PC-9 (cell line): ENCODE measurements around the gene ABCA2.
"Not testable (repeated sequence)": the region's sequence is repeated elsewhere in the genome, so short reads cannot be mapped to it uniquely, and the experiment has no call there.

Experiments used
- EZH2 ChIP-seq: fragments of 200-600 bp; sonication (generic); IDR thresholded peaks from 2 replicates; pipeline ENCODE4 v1.8.0; 2017; ENCODE audit warnings: antibody characterized with exemption, low read depth
- TF ChIP-seq, protein P1 (sequence below): fragments of 200-600 bp; sonication (generic); conservative IDR thresholded peaks from 2 replicates; pipeline ENCODE4 v1.6.1; 2017; ENCODE audit warnings: mixed run types, antibody characterized with exemption, mild to moderate bottlenecking, moderate library complexity

DNA sequence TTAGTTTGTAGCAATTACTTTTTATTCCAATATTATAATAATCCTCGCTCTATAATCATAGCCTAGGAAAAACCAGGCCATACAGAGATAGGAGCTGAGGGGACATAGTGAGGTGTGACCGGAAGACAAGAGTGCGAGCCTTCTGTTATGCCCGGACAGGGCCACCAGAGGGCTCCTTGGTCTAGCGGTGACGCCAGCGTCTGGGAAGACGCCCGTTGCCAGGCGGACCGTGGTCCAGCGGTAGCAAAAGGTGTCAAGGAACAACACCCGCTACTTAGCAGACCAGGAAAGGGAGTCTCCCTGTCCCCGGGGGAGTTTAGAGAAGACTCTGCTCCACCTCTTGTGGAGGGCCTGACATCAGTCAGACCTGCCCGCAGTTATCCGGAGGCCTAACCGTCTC lies 23.8 kb downstream of the ABCA2 start:
- TF ChIP-seq, protein P1, sequence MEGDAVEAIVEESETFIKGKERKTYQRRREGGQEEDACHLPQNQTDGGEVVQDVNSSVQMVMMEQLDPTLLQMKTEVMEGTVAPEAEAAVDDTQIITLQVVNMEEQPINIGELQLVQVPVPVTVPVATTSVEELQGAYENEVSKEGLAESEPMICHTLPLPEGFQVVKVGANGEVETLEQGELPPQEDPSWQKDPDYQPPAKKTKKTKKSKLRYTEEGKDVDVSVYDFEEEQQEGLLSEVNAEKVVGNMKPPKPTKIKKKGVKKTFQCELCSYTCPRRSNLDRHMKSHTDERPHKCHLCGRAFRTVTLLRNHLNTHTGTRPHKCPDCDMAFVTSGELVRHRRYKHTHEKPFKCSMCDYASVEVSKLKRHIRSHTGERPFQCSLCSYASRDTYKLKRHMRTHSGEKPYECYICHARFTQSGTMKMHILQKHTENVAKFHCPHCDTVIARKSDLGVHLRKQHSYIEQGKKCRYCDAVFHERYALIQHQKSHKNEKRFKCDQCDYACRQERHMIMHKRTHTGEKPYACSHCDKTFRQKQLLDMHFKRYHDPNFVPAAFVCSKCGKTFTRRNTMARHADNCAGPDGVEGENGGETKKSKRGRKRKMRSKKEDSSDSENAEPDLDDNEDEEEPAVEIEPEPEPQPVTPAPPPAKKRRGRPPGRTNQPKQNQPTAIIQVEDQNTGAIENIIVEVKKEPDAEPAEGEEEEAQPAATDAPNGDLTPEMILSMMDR: peak; percentile 68
- TF ChIP-seq EZH2: not testable (repeated sequence)
